Measurements from ENCODE around the gene FOXI2. TPM values are rescaled to one million over a fixed set of nuclear protein-coding genes. Genes with fewer than 3 reads are reported as not detected.

Gene FOXI2
- total RNA-seq, 4 donors from 2014 or later = 0.59 to 0.87 TPM; not detected in 2

GRCh38 chr10:127698886-127699285, 38.1 kb upstream of the FOXI2 start:
- H3K27me3 ChIP-seq = no peaks in the 10 kb centered on the region
- no peaks in the 10 kb centered on the region for H3K9me3 ChIP-seq
- H3K27ac ChIP-seq = no peak overlapping the region
- no peak for DNase-seq (ENCODE audit: low spot score in 2 of 2)
- H3K4me1 ChIP-seq = no peaks in the 10 kb centered on the region
- 71 to 76% methylated on average over 6 of the region's 6 CpGs for WGBS, 2 donors
- H3K36me3 ChIP-seq = no peaks in the 10 kb centered on the region
- no peak for TF ChIP-seq POLR2A (IDR thresholded peaks at IDR 0.05)
- TF ChIP-seq EP300 (IDR thresholded peaks at IDR 0.05) = no peak
- TF ChIP-seq, protein P1, sequence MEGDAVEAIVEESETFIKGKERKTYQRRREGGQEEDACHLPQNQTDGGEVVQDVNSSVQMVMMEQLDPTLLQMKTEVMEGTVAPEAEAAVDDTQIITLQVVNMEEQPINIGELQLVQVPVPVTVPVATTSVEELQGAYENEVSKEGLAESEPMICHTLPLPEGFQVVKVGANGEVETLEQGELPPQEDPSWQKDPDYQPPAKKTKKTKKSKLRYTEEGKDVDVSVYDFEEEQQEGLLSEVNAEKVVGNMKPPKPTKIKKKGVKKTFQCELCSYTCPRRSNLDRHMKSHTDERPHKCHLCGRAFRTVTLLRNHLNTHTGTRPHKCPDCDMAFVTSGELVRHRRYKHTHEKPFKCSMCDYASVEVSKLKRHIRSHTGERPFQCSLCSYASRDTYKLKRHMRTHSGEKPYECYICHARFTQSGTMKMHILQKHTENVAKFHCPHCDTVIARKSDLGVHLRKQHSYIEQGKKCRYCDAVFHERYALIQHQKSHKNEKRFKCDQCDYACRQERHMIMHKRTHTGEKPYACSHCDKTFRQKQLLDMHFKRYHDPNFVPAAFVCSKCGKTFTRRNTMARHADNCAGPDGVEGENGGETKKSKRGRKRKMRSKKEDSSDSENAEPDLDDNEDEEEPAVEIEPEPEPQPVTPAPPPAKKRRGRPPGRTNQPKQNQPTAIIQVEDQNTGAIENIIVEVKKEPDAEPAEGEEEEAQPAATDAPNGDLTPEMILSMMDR (IDR thresholded peaks at IDR 0.05) = no peak
- no peak overlapping the region for H3K4me3 ChIP-seq

DNA sequence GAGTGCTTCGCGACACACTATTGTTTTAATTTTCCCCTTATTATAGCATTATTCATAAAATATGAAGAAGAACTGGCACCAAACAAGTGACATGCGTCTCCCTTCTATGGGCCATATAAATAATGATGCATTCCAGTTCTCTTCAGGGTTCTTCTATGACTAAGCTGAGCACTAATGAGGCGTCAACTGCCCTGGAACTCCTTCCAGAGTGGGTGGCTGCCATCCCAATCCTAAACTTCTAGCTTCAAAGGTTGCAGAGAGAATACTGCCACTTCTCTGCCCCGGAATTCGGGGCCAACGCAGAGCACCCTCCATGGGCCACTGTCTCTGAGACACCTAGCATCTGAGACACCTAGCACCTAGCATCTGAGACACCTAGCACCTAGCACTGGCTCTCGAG, 37.7 kb upstream of the FOXI2 start:
- Histone ChIP-seq H3K4me3 (no peak overlapping the region), H3K4me1 (no peaks in the 10 kb centered on the region), H3K36me3 (no peaks in the 10 kb centered on the region), H3K27ac (no peak overlapping the region), H3K27me3 (no peaks in the 10 kb centered on the region), H3K9me3 (peaks cover 0 to 4% (median 0%) of the 10 kb centered on the region in 4 donors)
- TF ChIP-seq, protein P1 (IDR thresholded peaks at IDR 0.05) = no peak
- TF ChIP-seq EP300 (IDR thresholded peaks at IDR 0.05) (no peak), POLR2A (IDR thresholded peaks at IDR 0.05) (no peak)
- 81 to 83% methylated on average over 5 to 8 of the region's 8 CpGs for WGBS, 2 donors
- DNase-seq (ENCODE audit: low spot score in 2 of 2) = no peak

DNA sequence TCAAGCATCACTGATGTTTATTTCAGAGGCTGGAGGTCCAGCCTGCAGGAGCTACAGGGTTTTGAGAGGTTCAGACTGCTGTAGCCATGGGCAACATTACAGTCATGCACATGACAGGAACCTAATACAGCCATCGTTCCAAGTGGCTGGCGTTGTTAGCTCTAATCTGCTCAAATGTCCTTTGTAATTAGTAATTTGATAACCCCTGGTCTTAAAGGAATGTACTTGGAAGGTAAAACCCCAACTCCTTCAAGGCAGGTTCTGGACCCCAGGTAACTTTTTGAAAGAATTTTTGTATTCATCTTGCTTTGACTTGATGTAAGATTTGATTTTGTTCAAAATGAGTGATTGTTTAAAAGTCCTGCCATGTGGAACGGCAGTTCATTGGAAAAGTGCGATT, 34.7 kb upstream of the FOXI2 start:
- no peak overlapping the region for H3K27ac ChIP-seq

GRCh38 chr10:127715249-127715648, 21.7 kb upstream of the FOXI2 start:
- Histone ChIP-seq H3K27me3 (no peaks in the 10 kb centered on the region), H3K27ac (no peak overlapping the region), H3K4me1 (no peaks in the 10 kb centered on the region), H3K9me3 (peaks cover 0 to 2% (median 0%) of the 10 kb centered on the region in 4 donors), H3K36me3 (no peaks in the 10 kb centered on the region), H3K4me3 (no peak overlapping the region)
- DNase-seq (ENCODE audit: low spot score in 2 of 2) = no peak
- TF ChIP-seq EP300 (IDR thresholded peaks at IDR 0.05) = no peak
- TF ChIP-seq, protein P1 (IDR thresholded peaks at IDR 0.05) = no peak
- TF ChIP-seq POLR2A (IDR thresholded peaks at IDR 0.05) = no peak
- WGBS, 2 donors = 34 to 39% methylated on average over 6 of the region's 6 CpGs

More for the DNA sequence above, 34.7 kb upstream of the FOXI2 start:
- Histone ChIP-seq H3K4me1 (no peaks in the 10 kb centered on the region), H3K4me3 (no peak overlapping the region), H3K36me3 (no peaks in the 10 kb centered on the region), H3K27me3 (no peaks in the 10 kb centered on the region), H3K9me3 (peaks cover 0 to 5% (median 0%) of the 10 kb centered on the region in 4 donors)
- DNase-seq (ENCODE audit: low spot score in 2 of 2) = no peak
- TF ChIP-seq, protein P1 (IDR thresholded peaks at IDR 0.05) = no peak
- TF ChIP-seq EP300 (IDR thresholded peaks at IDR 0.05) (no peak), POLR2A (IDR thresholded peaks at IDR 0.05) (no peak)
- WGBS, 2 donors = 51 to 57% methylated on average over 4 of the region's 4 CpGs

- H3K9me3 ChIP-seq = peaks cover 0 to 2% (median 0%) of the 10 kb centered on the region in 4 donors
- DNase-seq (ENCODE audit: low spot score in 2 of 2) = no peak
- no peaks in the 10 kb centered on the region for H3K27me3 ChIP-seq
- TF ChIP-seq, protein P1 (IDR thresholded peaks at IDR 0.05) = peak; percentile 12 to 48 (median 29)
- TF ChIP-seq EP300 (IDR thresholded peaks at IDR 0.05) = no peak
- no peak overlapping the region for H3K4me3 ChIP-seq
- no peaks in the 10 kb centered on the region for H3K4me1 ChIP-seq
- no peak overlapping the region for H3K27ac ChIP-seq
- WGBS, 2 donors = 47 to 76% methylated on average over 3 of the region's 3 CpGs
- H3K36me3 ChIP-seq = no peaks in the 10 kb centered on the region
These were observed 21.1 kb upstream of the FOXI2 start for GRCh38 chr10:127715782-127716378.

Measured in tibial nerve (tissue), 4 donors.